PFSK-1 (cell line): ENCODE data around the gene MCMBP.

Experiments used
- FOXP2 ChIP-seq: optimal IDR thresholded peaks from 2 replicates; pipeline ENCODE3; 2011; ENCODE audit warnings: borderline replicate concordance, control low read depth, inconsistent platforms; ENCODE audit not compliant: insufficient read depth; ENCODE audit errors: extremely low read length, extremely low read depth
- POLR2AphosphoS5 ChIP-seq: IDR thresholded peaks from 2 replicates; pipeline ENCODE4 v1.6.1; 2012; ENCODE audit warnings: low read depth, mild to moderate bottlenecking, control low read depth, low read length, moderate library complexity
- REST ChIP-seq, 2 experiments: IDR thresholded peaks; 2 replicates each; pipeline versions ENCODE4 v1.6.1 to v1.8.0; 2011 to 2012; ENCODE audit warnings: low read depth in 2 of 2, low read length in 2 of 2, control low read depth in 1 of 2, inconsistent platforms in 1 of 2, mild to moderate bottlenecking in 1 of 2, moderate library complexity in 1 of 2; ENCODE audit not compliant: insufficient read depth in 1 of 2
- SIN3A ChIP-seq: IDR thresholded peaks from 2 replicates; pipeline ENCODE4 v1.6.1; 2012; ENCODE audit warnings: mild to moderate bottlenecking, low read length, moderate library complexity, borderline replicate concordance; ENCODE audit not compliant: insufficient read depth
- TAF1 ChIP-seq: IDR thresholded peaks from 2 replicates; pipeline ENCODE4 v1.6.1; 2012; ENCODE audit warnings: low read length, control low read depth, borderline replicate concordance; ENCODE audit not compliant: insufficient read depth

GRCh38 chr10:119834188-119834587, 38.5 kb downstream of the MCMBP start:
- no peak for TF ChIP-seq REST (IDR thresholded peaks at IDR 0.05; ENCODE audit: insufficient read depth in 1 of 2, low read depth in 2 of 2, low read length in 2 of 2)
- TF ChIP-seq POLR2AphosphoS5: no peak
- no peak for TF ChIP-seq SIN3A
- TF ChIP-seq TAF1: no peak
- TF ChIP-seq FOXP2: no peak
